Ovary (tissue), 9 donors: ENCODE results near the gene GJB4. TPM values are rescaled to one million over a fixed set of nuclear protein-coding genes. Genes with fewer than 3 reads are reported as not detected.

Experiments used
- DNase-seq, 5 donors: peaks; one replicate each; pipeline ENCODE4 v3.0.0-alpha.2; 2019 to 2020
- H3K27ac ChIP-seq, 2 donors: fragments of 200-600 bp; one replicate each; pipeline versions ENCODE4 v1.5.1 to v1.8.0; 2019 to 2022
- H3K27me3 ChIP-seq: fragments of 200-600 bp; one replicate; pipeline ENCODE4 v1.8.0; 2022
- H3K36me3 ChIP-seq: fragments of 200-600 bp; sonication (generic); one replicate; pipeline ENCODE4 v1.5.1; 2019
- H3K4me1 ChIP-seq: one replicate; pipeline ENCODE4 v1.8.1; 2013; ENCODE audit warnings: mild to moderate bottlenecking, moderate library complexity; ENCODE audit not compliant: insufficient read depth
- H3K4me3 ChIP-seq: fragments of 200-600 bp; sonication (generic); one replicate; pipeline ENCODE4 v1.5.1; 2017
- H3K9me3 ChIP-seq, 2 donors: fragments of 200-600 bp in 1 of 2; sonication (generic) in 1 of 2; one replicate each; pipeline versions ENCODE4 v1.5.1 to v1.8.1; 2013 to 2019; ENCODE audit warnings: mild to moderate bottlenecking in 1 of 2, moderate library complexity in 1 of 2
- EP300 ChIP-seq: sonication (generic); formaldehyde crosslinking; IDR thresholded peaks from one replicate; pipeline ENCODE4 v1.6.1; 2017; ENCODE audit warnings: antibody characterized with exemption
- POLR2A ChIP-seq: fragments of 450-650 bp; IDR thresholded peaks from one replicate; pipeline ENCODE4 v1.6.1; 2017; ENCODE audit warnings: antibody characterized with exemption, mild to moderate bottlenecking, moderate library complexity
- WGBS, 3 donors: extraction: QIAGEN DNeasy Blood & Tissue Kit in 1 of 3; methylation state at CpG; one replicate each; pipeline versions ENCODE4 v1.1.5 to v1.1.7; 2013 to 2017; 5-methylcytosine and 5-hydroxymethylcytosine counted together
- intact Hi-C, 4 donors: fragments of 100-400 bp; cut with DNase I; formaldehyde crosslinking; loops; one replicate each; pipeline versions ENCODE4 v1.11.0 to v1.15.1; 2022 to 2023
- polyA plus RNA-seq, 2 donors: library from polyadenylated mRNA; stranded (reverse); fragments of 200-250 nt in 1 of 2; fragments of 350-450 nt in 1 of 2; fragmentation: Illumina TruSeq in 1 of 2; extraction: RNeasy Lipid Tissue Mini Kit (QIAGEN cat#74804) in 1 of 2; gene quantifications; one replicate each; pipeline ENCODE4 v1.2.3, GENCODE V29; 2013 to 2014
- total RNA-seq, 7 donors: library from RNA; depleted of rRNA in 2 of 7; stranded (reverse); fragments of >200 nt in 2 of 7; fragmentation: NEBNext Ultra II Directional in 3 of 7; extraction: Animal tissue kit (Norgen Biotek cat#: 25700) in 3 of 7; gene quantifications; one replicate each; pipeline versions ENCODE4 v1.1.0 to v1.2.4, GENCODE V29; 2016 to 2023
- TF ChIP-seq, protein P1 (sequence below), 3 donors: fragments of 450-650 bp in 2 of 3; fragments of 200-600 bp in 1 of 3; IDR thresholded peaks; one replicate each; pipeline versions ENCODE4 v1.5.1 to v1.8.0; 2016 to 2022; ENCODE audit warnings: antibody characterized with exemption in 3 of 3, mild to moderate bottlenecking in 1 of 3
- donor health status: DM: no; HTN: no; CAD: no; lungs with moderate emphysema.
- donor health status: DM: no; HTN: no; CAD: no.
- donor health status: Bipolar disorder and iron deficiency.
- donor health status: DM: yes; HTN: yes; CAD: no.
- donor health status: DM: no; HTN: no; CAD: no.
- donor health status: DM: yes; HTN: yes; CAD: no.

GJB4 gene
- total and polyA plus RNA-seq, 9 donors: not detected

DNA sequence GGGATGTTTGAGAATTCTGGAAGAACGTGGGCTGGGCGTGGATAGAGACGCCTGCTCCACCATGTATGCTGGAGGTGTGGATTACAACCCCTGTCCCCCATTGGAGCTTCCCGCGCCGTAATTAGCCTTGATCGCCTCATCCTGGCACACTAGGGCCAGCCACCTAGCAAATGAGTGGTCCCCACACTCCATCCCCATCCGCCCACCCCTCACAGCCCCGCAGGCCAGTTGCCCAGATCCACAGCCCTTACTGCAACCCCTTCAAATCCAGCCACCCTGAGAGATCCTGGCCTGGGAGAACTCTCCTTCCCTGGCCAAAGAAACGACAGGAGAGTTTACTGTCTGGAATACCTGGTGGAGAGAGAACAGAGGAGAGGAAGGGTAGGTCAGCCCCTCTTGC is 32.9 kb downstream of the GJB4 start:
- Histone ChIP-seq H3K9me3 (no peaks in the 10 kb centered on the region), H3K27me3 (no peaks in the 10 kb centered on the region), H3K4me3 (no peak overlapping the region), H3K36me3 (no peaks in the 10 kb centered on the region), H3K27ac (peak overlapping the region in 1 of 2 donors; percentile 6), H3K4me1 (peaks cover 1% of the 10 kb centered on the region)
- DNase-seq: no peak
- intact Hi-C loops: loop anchor here in 1 of 4 donors (5.0 kb wide), 1 partner anchor 60 kb away; no protein-coding TSS in a partner anchor
- TF ChIP-seq POLR2A: no peak
- no peak for TF ChIP-seq EP300
- TF ChIP-seq, protein P1, sequence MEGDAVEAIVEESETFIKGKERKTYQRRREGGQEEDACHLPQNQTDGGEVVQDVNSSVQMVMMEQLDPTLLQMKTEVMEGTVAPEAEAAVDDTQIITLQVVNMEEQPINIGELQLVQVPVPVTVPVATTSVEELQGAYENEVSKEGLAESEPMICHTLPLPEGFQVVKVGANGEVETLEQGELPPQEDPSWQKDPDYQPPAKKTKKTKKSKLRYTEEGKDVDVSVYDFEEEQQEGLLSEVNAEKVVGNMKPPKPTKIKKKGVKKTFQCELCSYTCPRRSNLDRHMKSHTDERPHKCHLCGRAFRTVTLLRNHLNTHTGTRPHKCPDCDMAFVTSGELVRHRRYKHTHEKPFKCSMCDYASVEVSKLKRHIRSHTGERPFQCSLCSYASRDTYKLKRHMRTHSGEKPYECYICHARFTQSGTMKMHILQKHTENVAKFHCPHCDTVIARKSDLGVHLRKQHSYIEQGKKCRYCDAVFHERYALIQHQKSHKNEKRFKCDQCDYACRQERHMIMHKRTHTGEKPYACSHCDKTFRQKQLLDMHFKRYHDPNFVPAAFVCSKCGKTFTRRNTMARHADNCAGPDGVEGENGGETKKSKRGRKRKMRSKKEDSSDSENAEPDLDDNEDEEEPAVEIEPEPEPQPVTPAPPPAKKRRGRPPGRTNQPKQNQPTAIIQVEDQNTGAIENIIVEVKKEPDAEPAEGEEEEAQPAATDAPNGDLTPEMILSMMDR (IDR thresholded peaks at IDR 0.05): no peak
- 38 to 45% (median 41%) methylated on average over 10 of the region's 10 CpGs for WGBS, 3 donors

DNA sequence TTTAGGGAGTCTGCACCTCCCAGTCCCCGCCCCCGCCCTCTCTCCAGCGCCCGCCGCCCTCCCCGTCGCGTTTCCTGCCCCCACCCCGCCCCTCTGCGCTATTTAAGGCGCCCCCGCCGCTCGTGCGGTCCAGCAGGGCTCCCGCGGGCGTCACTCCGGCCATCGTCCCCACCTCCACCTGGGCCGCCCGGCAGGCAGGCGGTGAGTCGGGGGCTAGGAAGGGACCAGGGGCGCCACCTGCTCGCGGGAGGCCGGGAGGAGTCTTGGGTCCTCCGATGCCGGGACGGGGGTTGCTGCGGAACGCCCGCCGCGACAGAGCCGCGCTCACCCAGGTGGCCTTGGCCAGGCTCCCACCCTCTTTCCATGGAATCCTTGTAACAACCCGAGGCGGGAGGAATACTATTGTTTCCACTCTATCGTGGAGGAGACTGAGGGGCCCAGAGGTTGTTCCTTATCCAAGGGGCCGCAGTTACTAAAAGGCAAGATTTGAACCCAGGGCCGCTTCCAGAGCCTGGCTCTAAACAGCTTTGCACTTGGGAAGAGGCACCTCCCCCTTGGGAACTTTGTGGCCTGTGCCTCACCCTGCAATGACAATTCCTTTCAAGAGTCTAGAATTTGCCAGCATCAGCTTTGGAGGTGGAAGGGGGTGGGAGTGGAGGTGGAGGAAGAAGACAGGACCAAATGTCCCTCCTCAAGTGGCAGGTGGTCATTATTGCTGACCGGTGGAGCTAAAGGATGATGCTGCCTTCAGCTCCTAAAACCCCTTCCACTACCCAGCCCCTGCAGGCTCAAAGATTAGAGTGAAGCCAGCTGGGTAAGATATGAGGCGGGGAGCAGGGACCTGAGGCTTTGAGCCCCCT is 33.6 kb downstream of the GJB4 start, which contains the start of gene GJA4:
TSS of gene GJA4 (plus strand) at position 132 of the 860 bp plus-strand sequence. CDS start 1,215 bp downstream, outside the sequence.
- intact Hi-C loops: loop anchor here in 1 of 4 donors (5.0 kb wide), 1 partner anchor 59 kb away; no protein-coding TSS in a partner anchor
- Histone ChIP-seq H3K36me3 (no peaks in the 10 kb centered on the region), H3K4me1 (peaks cover 1% of the 10 kb centered on the region), H3K4me3 (peak within 1 kb of the TSS; percentile 26), H3K27me3 (no peaks in the 10 kb centered on the region), H3K27ac (peak within 1 kb of the TSS; percentile 6 to 27), H3K9me3 (no peaks in the 10 kb centered on the region)
- TF ChIP-seq POLR2A (no peak), EP300 (no peak)
- WGBS, 3 donors: 7 to 9% (median 8%) methylated on average over 38 to 45 of the region's 45 CpGs
- no peak for DNase-seq

DNA sequence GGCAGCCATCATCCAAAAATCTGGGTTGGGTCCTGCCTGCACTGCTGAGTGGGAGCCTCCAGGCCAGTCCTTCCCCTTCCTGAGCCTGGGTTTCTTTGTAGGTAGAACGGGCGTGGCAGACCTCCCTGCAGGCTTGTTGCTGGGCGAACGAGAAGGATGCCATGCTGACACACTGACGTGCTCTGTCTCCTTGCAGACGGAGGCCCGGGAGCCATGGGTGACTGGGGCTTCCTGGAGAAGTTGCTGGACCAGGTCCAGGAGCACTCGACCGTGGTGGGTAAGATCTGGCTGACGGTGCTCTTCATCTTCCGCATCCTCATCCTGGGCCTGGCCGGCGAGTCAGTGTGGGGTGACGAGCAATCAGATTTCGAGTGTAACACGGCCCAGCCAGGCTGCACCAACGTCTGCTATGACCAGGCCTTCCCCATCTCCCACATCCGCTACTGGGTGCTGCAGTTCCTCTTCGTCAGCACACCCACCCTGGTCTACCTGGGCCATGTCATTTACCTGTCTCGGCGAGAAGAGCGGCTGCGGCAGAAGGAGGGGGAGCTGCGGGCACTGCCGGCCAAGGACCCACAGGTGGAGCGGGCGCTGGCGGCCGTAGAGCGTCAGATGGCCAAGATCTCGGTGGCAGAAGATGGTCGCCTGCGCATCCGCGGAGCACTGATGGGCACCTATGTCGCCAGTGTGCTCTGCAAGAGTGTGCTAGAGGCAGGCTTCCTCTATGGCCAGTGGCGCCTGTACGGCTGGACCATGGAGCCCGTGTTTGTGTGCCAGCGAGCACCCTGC is 34.7 kb downstream of the GJB4 start:
- 85 to 92% (median 91%) methylated on average over 38 to 40 of the region's 40 CpGs for WGBS, 3 donors
- no peak overlapping the region for H3K4me3 ChIP-seq

DNA sequence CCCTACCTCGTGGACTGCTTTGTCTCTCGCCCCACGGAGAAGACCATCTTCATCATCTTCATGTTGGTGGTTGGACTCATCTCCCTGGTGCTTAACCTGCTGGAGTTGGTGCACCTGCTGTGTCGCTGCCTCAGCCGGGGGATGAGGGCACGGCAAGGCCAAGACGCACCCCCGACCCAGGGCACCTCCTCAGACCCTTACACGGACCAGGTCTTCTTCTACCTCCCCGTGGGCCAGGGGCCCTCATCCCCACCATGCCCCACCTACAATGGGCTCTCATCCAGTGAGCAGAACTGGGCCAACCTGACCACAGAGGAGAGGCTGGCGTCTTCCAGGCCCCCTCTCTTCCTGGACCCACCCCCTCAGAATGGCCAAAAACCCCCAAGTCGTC is 35.2 kb downstream of the GJB4 start:
- peaks cover 6% of the 10 kb centered on the region for H3K4me1 ChIP-seq
- no peak overlapping the region for H3K27ac ChIP-seq
- no peaks in the 10 kb centered on the region for H3K27me3 ChIP-seq
- H3K9me3 ChIP-seq: no peaks in the 10 kb centered on the region
- H3K4me3 ChIP-seq: no peak overlapping the region
- intact Hi-C loops: loop anchor here in 1 of 4 donors (5.0 kb wide), 1 partner anchor 58 kb away; no protein-coding TSS in a partner anchor
- DNase-seq: no peak
- no peak for TF ChIP-seq POLR2A
- TF ChIP-seq, protein P1 (IDR thresholded peaks at IDR 0.05): no peak
- no peak for TF ChIP-seq EP300
- 83 to 89% (median 86%) methylated on average over 12 of the region's 12 CpGs for WGBS, 3 donors
- H3K36me3 ChIP-seq: no peaks in the 10 kb centered on the region

More for the DNA sequence above, 34.7 kb downstream of the GJB4 start:
- intact Hi-C loops: loop anchor here in 1 of 4 donors (5.0 kb wide), 1 partner anchor 58 kb away; no protein-coding TSS in a partner anchor
- H3K27ac ChIP-seq: no peak overlapping the region
- H3K27me3 ChIP-seq: no peaks in the 10 kb centered on the region
- H3K36me3 ChIP-seq: no peaks in the 10 kb centered on the region
- TF ChIP-seq POLR2A (no peak), EP300 (no peak)
- TF ChIP-seq, protein P1 (IDR thresholded peaks at IDR 0.05): no peak
- H3K9me3 ChIP-seq: no peaks in the 10 kb centered on the region
- DNase-seq: no peak
- H3K4me1 ChIP-seq: peaks cover 6% of the 10 kb centered on the region
